Measurements from ENCODE around the gene KLHDC7B. TPM values are rescaled to one million over a fixed set of nuclear protein-coding genes. Genes with fewer than 3 reads are reported as not detected.

KLHDC7B gene
- total and polyA plus RNA-seq, 2 of the 13 experiments (the other 11 are each of a cell fraction or from before 2014, with no cell fraction given) = 0.11 TPM; not detected in 1

- TF ChIP-seq ZMYM2 (CRISPR knock-in tag; IDR thresholded peaks at IDR 0.05) (peak; percentile 53; the same call in 1 of the 2 replicates), DZIP1 (CRISPR knock-in tag; IDR thresholded peaks at IDR 0.05) (0 out of 2 replicates have a peak, but pooled peaks have one; percentile 30), PRDM4 (CRISPR knock-in tag; IDR thresholded peaks at IDR 0.05; ENCODE audit: borderline replicate concordance) (no peak), NFKBIZ (CRISPR knock-in tag; IDR thresholded peaks at IDR 0.05) (0 out of 2 replicates have a peak, but pooled peaks have one; percentile 14), ATRX (CRISPR knock-in tag; IDR thresholded peaks at IDR 0.05; ENCODE audit: borderline replicate concordance) (no peak), ZNF572 (CRISPR knock-in tag; IDR thresholded peaks at IDR 0.05) (no peak), ZNF710 (CRISPR knock-in tag; IDR thresholded peaks at IDR 0.05; ENCODE audit: borderline replicate concordance) (peak; percentile 8; the same call in 1 of the 2 replicates), ZNF766 (CRISPR knock-in tag; IDR thresholded peaks at IDR 0.05; ENCODE audit: borderline replicate concordance) (no peak; the same call in 1 of the 2 replicates), ZSCAN25 (CRISPR knock-in tag; IDR thresholded peaks at IDR 0.05) (0 out of 2 replicates have a peak, but pooled peaks have one; percentile 1), NPAS2 (CRISPR knock-in tag; IDR thresholded peaks at IDR 0.05; ENCODE audit: borderline replicate concordance) (no peak), BCL3 (CRISPR knock-in tag; IDR thresholded peaks at IDR 0.05) (0 out of 2 replicates have a peak, but pooled peaks have one; percentile 7), SOX13 (IDR thresholded peaks at IDR 0.05) (no peak), SOX13 (CRISPR knock-in tag; conservative IDR thresholded peaks at IDR 0.05 in 1 of 2, IDR thresholded peaks at IDR 0.05 in 1 of 2) (no peak), BHLHE40 (IDR thresholded peaks at IDR 0.05; ENCODE audit: low read length) (peak; percentile 53; the same call in 1 of the 2 replicates), ZNF276 (CRISPR knock-in tag; IDR thresholded peaks at IDR 0.05; ENCODE audit: low read depth) (0 out of 2 replicates have a peak, but pooled peaks have one; percentile 52), ZMYM4 (CRISPR knock-in tag; IDR thresholded peaks at IDR 0.05) (no peak), MBNL3 (CRISPR knock-in tag; conservative IDR thresholded peaks at IDR 0.05) (no peak)
These were observed 15.7 kb upstream of the KLHDC7B start, which contains the start of gene TYMP (continued) for GRCh38 chr22:50529897-50530579.
